ENCODE data around the gene WRAP73.

The WRAP73 gene

GRCh38 chr1:3695326-3696217, 45.7 kb upstream of the WRAP73 start:
- DNase-seq (ENCODE audit: low read depth) = peak; percentile 28
- no peak overlapping the region for H3K4me3 ChIP-seq (replicated peaks; ENCODE audit: low read depth, low read length)
- TF ChIP-seq, protein P1, sequence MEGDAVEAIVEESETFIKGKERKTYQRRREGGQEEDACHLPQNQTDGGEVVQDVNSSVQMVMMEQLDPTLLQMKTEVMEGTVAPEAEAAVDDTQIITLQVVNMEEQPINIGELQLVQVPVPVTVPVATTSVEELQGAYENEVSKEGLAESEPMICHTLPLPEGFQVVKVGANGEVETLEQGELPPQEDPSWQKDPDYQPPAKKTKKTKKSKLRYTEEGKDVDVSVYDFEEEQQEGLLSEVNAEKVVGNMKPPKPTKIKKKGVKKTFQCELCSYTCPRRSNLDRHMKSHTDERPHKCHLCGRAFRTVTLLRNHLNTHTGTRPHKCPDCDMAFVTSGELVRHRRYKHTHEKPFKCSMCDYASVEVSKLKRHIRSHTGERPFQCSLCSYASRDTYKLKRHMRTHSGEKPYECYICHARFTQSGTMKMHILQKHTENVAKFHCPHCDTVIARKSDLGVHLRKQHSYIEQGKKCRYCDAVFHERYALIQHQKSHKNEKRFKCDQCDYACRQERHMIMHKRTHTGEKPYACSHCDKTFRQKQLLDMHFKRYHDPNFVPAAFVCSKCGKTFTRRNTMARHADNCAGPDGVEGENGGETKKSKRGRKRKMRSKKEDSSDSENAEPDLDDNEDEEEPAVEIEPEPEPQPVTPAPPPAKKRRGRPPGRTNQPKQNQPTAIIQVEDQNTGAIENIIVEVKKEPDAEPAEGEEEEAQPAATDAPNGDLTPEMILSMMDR (IDR thresholded peaks at IDR 0.05; ENCODE audit: low read length, missing control alignments) = peak; percentile 72

DNA sequence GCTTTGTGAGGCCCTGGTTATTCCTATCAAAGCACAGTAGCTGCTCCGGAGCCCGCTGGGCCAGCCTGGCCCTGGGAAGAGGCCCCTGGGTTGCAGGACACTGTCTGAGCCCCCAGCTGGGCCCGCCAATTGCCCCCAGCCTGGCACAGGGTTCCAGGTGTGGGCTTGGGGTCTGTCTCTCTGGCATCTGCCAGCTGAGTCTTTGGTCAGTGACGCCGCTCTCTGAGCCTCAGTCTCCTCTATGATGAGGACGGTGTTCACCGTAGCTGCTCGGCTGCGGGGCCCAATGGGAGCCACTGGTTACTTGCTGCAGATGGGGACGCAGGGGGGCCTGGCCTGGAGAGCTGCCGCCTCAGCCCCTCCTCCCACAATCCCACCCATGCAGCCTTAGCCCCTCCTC, 43.4 kb upstream of the WRAP73 start:
- TF ChIP-seq, protein P1 (IDR thresholded peaks at IDR 0.05; ENCODE audit: low read length, missing control alignments) = no peak
- no peak overlapping the region for H3K4me3 ChIP-seq (replicated peaks; ENCODE audit: low read depth, low read length)
- DNase-seq (ENCODE audit: low read depth) = no peak

DNA sequence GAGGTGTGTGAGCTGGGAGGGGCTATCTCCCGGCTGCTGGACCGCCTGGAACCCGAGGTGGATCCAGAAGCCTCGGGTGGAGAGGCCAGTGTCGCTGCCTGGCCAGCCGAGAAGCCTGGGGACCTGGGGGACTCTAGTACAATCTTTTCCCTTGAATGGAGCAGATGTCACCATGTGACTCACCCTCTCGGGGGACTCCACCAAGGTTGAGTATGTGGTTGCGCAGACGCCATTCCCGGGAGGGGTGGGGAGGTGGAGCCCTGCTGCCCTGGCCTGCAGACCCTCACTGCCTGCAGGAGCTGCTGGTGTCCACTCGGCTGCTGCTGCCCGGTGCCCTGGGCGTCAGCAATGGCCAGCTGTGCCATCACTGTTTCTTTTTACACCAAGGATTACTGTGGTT, 42.7 kb upstream of the WRAP73 start:
- H3K4me3 ChIP-seq (replicated peaks; ENCODE audit: low read depth, low read length) = no peak overlapping the region
- no peak for DNase-seq (ENCODE audit: low read depth)
- TF ChIP-seq, protein P1 (IDR thresholded peaks at IDR 0.05; ENCODE audit: low read length, missing control alignments) = no peak

DNA sequence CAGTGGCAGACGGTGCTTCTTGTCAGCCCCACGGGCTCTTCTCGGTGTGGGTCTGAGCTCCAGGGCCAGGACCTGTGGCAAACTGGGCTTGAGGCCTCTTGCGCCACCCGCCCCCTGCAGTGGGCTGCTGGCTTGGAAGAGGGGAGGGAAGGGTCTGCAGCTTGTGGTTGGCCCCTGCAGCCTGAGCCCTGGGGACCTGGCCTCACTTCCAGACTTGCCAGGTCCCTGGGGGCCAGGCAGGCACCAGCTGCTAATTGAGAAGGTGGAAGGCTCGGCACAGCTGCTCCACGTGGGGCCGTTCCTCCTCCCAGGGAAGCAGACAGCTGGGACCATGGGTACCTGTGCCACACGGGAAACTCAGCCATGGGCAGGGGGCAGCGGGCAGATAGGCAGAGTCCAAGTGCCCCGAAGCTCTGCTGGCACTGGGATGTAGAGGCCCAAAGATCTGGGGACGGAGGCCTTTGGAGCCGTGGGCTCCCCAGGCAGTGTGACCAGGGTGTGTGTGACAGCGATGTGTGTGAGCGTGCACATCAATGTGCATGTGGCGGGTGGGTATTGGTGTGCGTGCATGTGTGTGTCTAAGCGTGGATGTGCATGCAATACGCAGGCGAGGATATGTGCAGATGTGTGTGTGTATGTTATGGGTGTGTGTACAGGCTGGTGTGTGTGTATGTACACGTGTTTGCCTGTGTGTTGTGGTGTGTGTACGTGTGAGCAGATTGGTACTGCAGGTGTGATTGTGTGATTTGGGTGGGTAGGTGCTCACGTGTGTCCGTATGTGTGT, 41.7 kb upstream of the WRAP73 start:
- no peak overlapping the region for H3K4me3 ChIP-seq (replicated peaks; ENCODE audit: low read depth, low read length)
- TF ChIP-seq, protein P1 (IDR thresholded peaks at IDR 0.05; ENCODE audit: low read length, missing control alignments) = no peak
- no peak for DNase-seq (ENCODE audit: low read depth)

GRCh38 chr1:3690282-3691065, 40.6 kb upstream of the WRAP73 start:
- TF ChIP-seq, protein P1 (IDR thresholded peaks at IDR 0.05; ENCODE audit: low read length, missing control alignments) = no peak
- no peak for DNase-seq (ENCODE audit: low read depth)
- no peak overlapping the region for H3K4me3 ChIP-seq (replicated peaks; ENCODE audit: low read depth, low read length)

GRCh38 chr1:3689138-3689750, 39.3 kb upstream of the WRAP73 start:
- no peak for DNase-seq (ENCODE audit: low read depth)
- TF ChIP-seq, protein P1 (IDR thresholded peaks at IDR 0.05; ENCODE audit: low read length, missing control alignments) = no peak
- H3K4me3 ChIP-seq (replicated peaks; ENCODE audit: low read depth, low read length) = no peak overlapping the region
